GM12878 (cell line): ENCODE data around the gene ZSWIM6. TPM values are rescaled to one million over a fixed set of nuclear protein-coding genes. Genes with fewer than 3 reads are reported as not detected.

Experiments used
- ATAC-seq: fragments of 200-7000 bp; cut with Tn5 transposase; 3 replicates; pipeline ENCODE4 v1.9.1; 2020; ENCODE audit warnings: mild to moderate bottlenecking, moderate library complexity
- BruUV-seq: library from RNA; stranded (reverse); fragments of 400-500 nt; replicated peaks from 2 replicates; lab custom pipeline; 2021; lab: Mats Ljungman, UMichigan
- CTCF ChIA-PET: fragments of 300-600 bp; sonication (Branson Sonifier 250); formaldehyde crosslinking; extraction: SDS; loops from one replicate; lab custom pipeline; 2021; ENCODE audit warnings: inconsistent platforms; lab: Yijun Ruan, JAX
- POLR2A ChIA-PET: fragments of 350-600 bp; formaldehyde crosslinking; extraction: SDS; loops from one replicate; lab custom pipeline; 2021; ENCODE audit warnings: inconsistent platforms; lab: Charles Lee
- RAD21 ChIA-PET: fragments of 300-600 bp; sonication (Branson Sonifier 250); formaldehyde crosslinking; loops from one replicate; lab custom pipeline; 2023; ENCODE audit warnings: antibody characterized with exemption; ENCODE audit not compliant: unreplicated experiment; lab: Charles Lee
- SMC1A ChIA-PET: fragments of 300-600 bp; sonication (Branson Sonifier 250); formaldehyde crosslinking; loops from one replicate; lab custom pipeline; 2023; ENCODE audit not compliant: unreplicated experiment, uncharacterized antibody; lab: Charles Lee
- DNase-seq: peaks from one replicate; pipeline ENCODE4 v3.0.0-alpha.2; 2011; ENCODE audit warnings: low read depth, low spot score
- FAIRE-seq: peaks from 3 replicates; lab custom pipeline; 2011; peaks lifted over from hg19 to GRCh38; lab: Jason Lieb, UNC
- H2AFZ ChIP-seq: 2 replicates; pipeline ENCODE4 v1.6.0; 2011; ENCODE audit warnings: low read depth, low read length, control low read depth; ENCODE audit not compliant: control insufficient read depth
- H3K27ac ChIP-seq: 2 replicates; pipeline ENCODE4 v1.5.1; 2011; ENCODE audit warnings: control low read depth; ENCODE audit not compliant: control insufficient read depth, insufficient read depth
- H3K27me3 ChIP-seq, 2 experiments: replicated peaks in 1 of 2; 2 replicates each; pipeline versions ENCODE4 v1.6.0 to v1.6.1; 2011; ENCODE audit warnings: low read length in 1 of 2; ENCODE audit not compliant: control insufficient read depth in 2 of 2, insufficient read depth in 2 of 2
- H3K36me3 ChIP-seq, 2 experiments: 2 replicates each; pipeline ENCODE4 v1.5.1; 2011; ENCODE audit warnings: low read length in 1 of 2; ENCODE audit not compliant: control insufficient read depth in 2 of 2, insufficient read depth in 2 of 2
- H3K4me1 ChIP-seq: 2 replicates; pipeline ENCODE4 v1.6.1; 2011; ENCODE audit warnings: mild to moderate bottlenecking, low read length, moderate library complexity, mixed read lengths; ENCODE audit not compliant: control insufficient read depth, insufficient read depth
- H3K4me2 ChIP-seq: 2 replicates; pipeline ENCODE4 v1.6.0; 2011; ENCODE audit warnings: control low read depth; ENCODE audit not compliant: control insufficient read depth, insufficient read depth
- H3K4me3 ChIP-seq: fragments of 200-600 bp; sonication (generic); 2 replicates; pipeline ENCODE4 v1.5.1; 2016
- H3K79me2 ChIP-seq: 2 replicates; pipeline ENCODE4 v1.6.0; 2011; ENCODE audit warnings: low read length; ENCODE audit not compliant: control insufficient read depth, insufficient read depth
- H3K9ac ChIP-seq: 2 replicates; pipeline ENCODE4 v1.8.0; 2011; ENCODE audit warnings: low read length, control low read depth, mixed read lengths; ENCODE audit not compliant: control insufficient read depth, insufficient read depth
- H3K9me3 ChIP-seq: replicated peaks from 3 replicates; pipeline ENCODE4 v1.5.1; 2011; ENCODE audit warnings: mild to moderate bottlenecking, low read length; ENCODE audit not compliant: control insufficient read depth, insufficient read depth
- H4K20me1 ChIP-seq: 2 replicates; pipeline ENCODE4 v1.6.0; 2011; ENCODE audit not compliant: control insufficient read depth, insufficient read depth
- BHLHE40 ChIP-seq, 2 experiments: fragments of 450-650 bp in 1 of 2; IDR thresholded peaks; 2 replicates each; pipeline ENCODE4 v1.6.1; 2011 to 2017; ENCODE audit warnings: low read depth in 2 of 2, borderline replicate concordance in 1 of 2, improper control_type of control experiment in 1 of 2, low read length in 1 of 2, mild to moderate bottlenecking in 1 of 2
- ETV6 ChIP-seq, 2 experiments: fragments of 450-650 bp in 1 of 2; IDR thresholded peaks in 1 of 2; conservative IDR thresholded peaks in 1 of 2; 2 replicates each; pipeline ENCODE4 v1.6.1; 2014; ENCODE audit warnings: antibody characterized with exemption in 1 of 2, borderline replicate concordance in 1 of 2, low read depth in 1 of 2, mild to moderate bottlenecking in 1 of 2, moderate library complexity in 1 of 2
- HDAC2 ChIP-seq: fragments of 200-600 bp; sonication (generic); IDR thresholded peaks from 2 replicates; pipeline ENCODE4 v1.6.1; 2017
- IKZF1 ChIP-seq: fragments of 450-650 bp; conservative IDR thresholded peaks from 2 replicates; pipeline ENCODE4 v1.6.1; 2017; ENCODE audit warnings: antibody characterized with exemption, mild to moderate bottlenecking
- SIX5 ChIP-seq: IDR thresholded peaks from 2 replicates; pipeline ENCODE4 v1.6.1; 2011; ENCODE audit warnings: mild to moderate bottlenecking, low read depth, low read length, moderate library complexity; ENCODE audit not compliant: severe bottlenecking
- SMC3 ChIP-seq: IDR thresholded peaks from 2 replicates; pipeline ENCODE4 v1.6.1; 2011; ENCODE audit warnings: low read length, improper control_type of control experiment, borderline replicate concordance
- SUZ12 ChIP-seq: fragments of 200-600 bp; sonication (generic); IDR thresholded peaks from one replicate; pipeline ENCODE4 v1.6.1; 2018; ENCODE audit warnings: antibody characterized with exemption, mild to moderate bottlenecking; ENCODE audit not compliant: unreplicated experiment
- ZNF24 ChIP-seq: fragments of 450-650 bp; IDR thresholded peaks from 2 replicates; pipeline ENCODE4 v1.6.1; 2017; ENCODE audit warnings: antibody characterized with exemption, mild to moderate bottlenecking
- WGBS: methylation state at CpG from one replicate; pipeline ENCODE4 v1.1.6; 2016; ENCODE audit warnings: low lambda C conversion rate; ENCODE audit not compliant: insufficient replicate concordance, insufficient coverage; ENCODE audit errors: missing lambda C conversion rate; 5-methylcytosine and 5-hydroxymethylcytosine counted together
- in situ Hi-C: fragments of 300-500 bp; cut with MboI; formaldehyde crosslinking; loops from 9 replicates; pipeline ENCODE4 v1.14.3; 2018; ENCODE audit warnings: mixed read lengths
- intact Hi-C: fragments of 100-400 bp; cut with micrococcal nuclease; formaldehyde crosslinking; loops from one replicate; pipeline ENCODE4 v1.14.2; 2022; ENCODE audit not compliant: unreplicated experiment
- polyA plus RNA-seq, 11 experiments: library from polyadenylated mRNA; depleted of rRNA in 4 of 11; unstranded in 6 of 11; stranded (reverse) in 5 of 11; fragments of >200 nt; fragmentation: Nextera tagmentation in 4 of 11; fragmentation: Illumina TruSeq in 1 of 11; extraction: Ambion mirVana in 4 of 11; extraction: Trizol in 1 of 11; gene quantifications; 1 replicate in 1 of 11; 2 replicates in 10 of 11; pipeline versions ENCODE4 v1.2.1 to v1.2.3, GENCODE V29; 2011 to 2016; ENCODE audit warnings: inconsistent platforms in 2 of 11, missing spikeins in 2 of 11, low read depth in 1 of 11
- total RNA-seq, 4 experiments: library from RNA; depleted of rRNA in 3 of 4; stranded (reverse); fragments of >200 nt in 3 of 4; fragmentation: Illumina TruSeq in 1 of 4; extraction: Trizol in 1 of 4; gene quantifications; 2 replicates each; pipeline versions ENCODE4 v1.2.1 to v1.2.3, GENCODE V29; 2013 to 2021

ZSWIM6 gene
- total and polyA plus RNA-seq, 10 of the 15 experiments (the other 5 are each of a cell fraction or from before 2014, with no cell fraction given), result 0.53 to 6.2 (median 3.4) TPM

GRCh38 chr5:61532983-61533382 lies 200.9 kb downstream of the ZSWIM6 start:
- no peak overlapping the region for H3K27ac ChIP-seq
- H3K9ac ChIP-seq, result no peak overlapping the region
- no peaks in the 10 kb centered on the region for H3K36me3 ChIP-seq
- in situ Hi-C loops, result no loop called here
- H3K9me3 ChIP-seq, result peaks cover 4% of the 10 kb centered on the region; the same call in 2 of the 3 replicates
- no peak for TF ChIP-seq IKZF1
- TF ChIP-seq SMC3, result no peak
- no peak for TF ChIP-seq SUZ12
- TF ChIP-seq ETV6 (conservative IDR thresholded peaks at IDR 0.05 in 1 of 2, IDR thresholded peaks at IDR 0.05 in 1 of 2; ENCODE audit: borderline replicate concordance in 1 of 2, low read depth in 1 of 2), result no peak
- no peak for TF ChIP-seq ZNF24
- TF ChIP-seq BHLHE40 (IDR thresholded peaks at IDR 0.05; ENCODE audit: borderline replicate concordance in 1 of 2, low read depth in 2 of 2, low read length in 1 of 2), result no peak
- TF ChIP-seq SIX5, result no peak
- no peak for TF ChIP-seq HDAC2
- H3K27me3 ChIP-seq, result no peaks in the 10 kb centered on the region
- H3K4me2 ChIP-seq, result no peak overlapping the region
- ChIA-PET SMC1A (no interaction called here), POLR2A (no interaction called here), CTCF (no interaction called here), RAD21 (no interaction called here)
- peaks cover 9% of the 10 kb centered on the region for H3K4me1 ChIP-seq
- no peaks in the 10 kb centered on the region for H4K20me1 ChIP-seq
- no peak for DNase-seq
- no peak overlapping the region for H3K4me3 ChIP-seq
- BruUV-seq, result no TSS peak
- no peak overlapping the region for H2AFZ ChIP-seq
- intact Hi-C loops, result loop anchor here (5.0 to 10.0 kb wide), 3 partner anchors 201 to 368 kb away; partner anchors contain the start of genes SMIM15 and ZSWIM6
- no peaks in the 10 kb centered on the region for H3K79me2 ChIP-seq
- FAIRE-seq, result no peak
- WGBS, result 63% methylated on average over 4 of the region's 4 CpGs
- ATAC-seq, result no peak
